MCF 10A (cell line): Measurements from ENCODE around the gene CEP120. TPM values are rescaled to one million over a fixed set of nuclear protein-coding genes. Genes with fewer than 3 reads are reported as not detected.
"Not testable (repeated sequence)": the region's sequence is repeated elsewhere in the genome, so short reads cannot be mapped to it uniquely, and the experiment has no call there.

Experiments used
- BruUV-seq: library from RNA; stranded (reverse); fragments of 400-500 nt; replicated peaks from 2 replicates; lab custom pipeline; 2021; lab: Mats Ljungman, UMichigan
- CTCF ChIA-PET: fragments of 300-600 bp; sonication (Branson Sonifier 250); formaldehyde crosslinking; extraction: SDS; loops from one replicate; lab custom pipeline; 2021; ENCODE audit warnings: antibody characterized with exemption, inconsistent platforms; lab: Yijun Ruan, JAX
- POLR2A ChIA-PET: fragments of 300-600, 350-650 bp; sonication (Branson Sonifier 250); formaldehyde crosslinking; extraction: SDS; loops from one replicate; lab custom pipeline; 2020; ENCODE audit warnings: antibody characterized with exemption, inconsistent platforms; lab: Yijun Ruan, JAX
- DNase-seq: peaks from one replicate; pipeline ENCODE4 v3.0.0-alpha.2; 2018; ENCODE audit not compliant: unreplicated experiment
- H3K27ac Mint-ChIP-seq: one replicate; pipeline ENCODE4 v1.8.0; 2022; ENCODE audit warnings: mild to moderate bottlenecking, low read depth, mixed read lengths; ENCODE audit not compliant: unreplicated experiment
- H3K27me3 Mint-ChIP-seq: one replicate; pipeline ENCODE4 v1.8.0; 2022; ENCODE audit warnings: mixed read lengths; ENCODE audit not compliant: insufficient read depth, unreplicated experiment
- H3K36me3 Mint-ChIP-seq: one replicate; pipeline ENCODE4 v1.8.0; 2022; ENCODE audit warnings: mild to moderate bottlenecking, moderate library complexity, mixed read lengths; ENCODE audit not compliant: insufficient read depth, unreplicated experiment
- H3K4me1 Mint-ChIP-seq: one replicate; pipeline ENCODE4 v1.8.0; 2022; ENCODE audit warnings: mixed read lengths; ENCODE audit not compliant: insufficient read depth, unreplicated experiment
- H3K4me3 Mint-ChIP-seq: one replicate; pipeline ENCODE4 v1.8.0; 2022; ENCODE audit warnings: mild to moderate bottlenecking, moderate library complexity, mixed read lengths; ENCODE audit not compliant: unreplicated experiment
- H3K9me3 Mint-ChIP-seq: one replicate; pipeline ENCODE4 v1.8.0; 2022; ENCODE audit warnings: mixed read lengths; ENCODE audit not compliant: unreplicated experiment
- intact Hi-C: fragments of 100-400 bp; cut with micrococcal nuclease; formaldehyde crosslinking; loops from 2 replicates; pipeline ENCODE4 v1.14.1; 2022
- total RNA-seq: library from RNA; stranded (reverse); gene quantifications from 2 replicates; pipeline ENCODE4 v1.2.3, GENCODE V29; 2022
- TF ChIP-seq, protein P1 (sequence below): fragments of 200-600 bp; IDR thresholded peaks from one replicate; pipeline ENCODE4 v1.8.0; 2022; ENCODE audit warnings: antibody characterized with exemption, mild to moderate bottlenecking; ENCODE audit not compliant: unreplicated experiment

Gene CEP120
- total RNA-seq, 1 experiment from 2014 or later = 54.5 TPM

- no peaks in the 10 kb centered on the region for H3K9me3 Mint-ChIP-seq
- intact Hi-C loops = no loop called here
- H3K4me1 Mint-ChIP-seq = peaks cover 8% of the 10 kb centered on the region
- POLR2A ChIA-PET = interaction anchor here (1.1 to 1.4 kb wide), 3 partner anchors 18 to 209 kb away, joined by 3 to 4 read pairs (median 3); partner anchors contain the start of gene CSNK1G3
- no peaks in the 10 kb centered on the region for H3K27me3 Mint-ChIP-seq
- CTCF ChIA-PET = interaction anchor here (0.6 to 1.7 kb wide), 6 partner anchors 15 to 210 kb away, joined by 3 to 5 read pairs (median 4); partner anchors contain the start of gene CEP120
- no peak overlapping the region for H3K27ac Mint-ChIP-seq
- TF ChIP-seq, protein P1, sequence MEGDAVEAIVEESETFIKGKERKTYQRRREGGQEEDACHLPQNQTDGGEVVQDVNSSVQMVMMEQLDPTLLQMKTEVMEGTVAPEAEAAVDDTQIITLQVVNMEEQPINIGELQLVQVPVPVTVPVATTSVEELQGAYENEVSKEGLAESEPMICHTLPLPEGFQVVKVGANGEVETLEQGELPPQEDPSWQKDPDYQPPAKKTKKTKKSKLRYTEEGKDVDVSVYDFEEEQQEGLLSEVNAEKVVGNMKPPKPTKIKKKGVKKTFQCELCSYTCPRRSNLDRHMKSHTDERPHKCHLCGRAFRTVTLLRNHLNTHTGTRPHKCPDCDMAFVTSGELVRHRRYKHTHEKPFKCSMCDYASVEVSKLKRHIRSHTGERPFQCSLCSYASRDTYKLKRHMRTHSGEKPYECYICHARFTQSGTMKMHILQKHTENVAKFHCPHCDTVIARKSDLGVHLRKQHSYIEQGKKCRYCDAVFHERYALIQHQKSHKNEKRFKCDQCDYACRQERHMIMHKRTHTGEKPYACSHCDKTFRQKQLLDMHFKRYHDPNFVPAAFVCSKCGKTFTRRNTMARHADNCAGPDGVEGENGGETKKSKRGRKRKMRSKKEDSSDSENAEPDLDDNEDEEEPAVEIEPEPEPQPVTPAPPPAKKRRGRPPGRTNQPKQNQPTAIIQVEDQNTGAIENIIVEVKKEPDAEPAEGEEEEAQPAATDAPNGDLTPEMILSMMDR = no peak
- peaks cover 76% of the 10 kb centered on the region for H3K36me3 Mint-ChIP-seq
- no TSS peak for BruUV-seq
- no peak for DNase-seq
- no peak overlapping the region for H3K4me3 Mint-ChIP-seq
Measured at GRCh38 chr5:123401320-123401719, 21.9 kb downstream of the CEP120 start.

DNA sequence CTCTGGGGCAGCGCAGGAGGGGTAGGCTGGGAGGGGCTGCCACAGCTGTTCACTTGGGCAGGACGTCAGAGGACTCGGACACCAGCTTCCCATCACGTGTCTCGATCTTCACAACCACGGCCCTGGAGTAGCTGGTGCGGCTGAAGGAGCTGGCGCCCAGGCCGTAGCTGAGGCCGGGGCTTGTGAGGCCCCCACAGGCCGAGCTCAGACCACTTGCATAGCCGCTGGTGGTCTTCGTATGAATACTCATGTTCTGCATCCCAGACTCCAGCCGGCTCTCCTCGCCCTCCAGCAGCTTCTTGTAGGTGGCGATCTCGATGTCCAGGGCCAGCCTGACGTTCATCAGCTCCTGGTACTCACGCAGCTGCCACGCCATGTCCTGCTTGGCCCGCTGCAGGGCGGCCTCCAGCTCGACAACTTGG lies 22.3 kb downstream of the CEP120 start:
- ChIA-PET POLR2A (interaction anchor here (1.1 to 1.4 kb wide), 3 partner anchors 19 to 210 kb away, joined by 3 to 4 read pairs (median 3); partner anchors contain the start of gene CSNK1G3), CTCF (interaction anchor here (0.6 to 1.7 kb wide), 5 partner anchors 15 to 210 kb away, joined by 3 to 5 read pairs (median 4); partner anchors contain the start of gene CEP120)
- intact Hi-C loops, H3K9me3 Mint-ChIP-seq, H3K27ac Mint-ChIP-seq, DNase-seq, BruUV-seq, H3K4me3 Mint-ChIP-seq, H3K4me1 Mint-ChIP-seq, H3K27me3 Mint-ChIP-seq: not testable (repeated sequence)
- H3K36me3 Mint-ChIP-seq = peaks cover 75% of the 10 kb centered on the region

- Mint-ChIP-seq H3K4me3 (no peak overlapping the region), H3K27ac (no peak overlapping the region), H3K9me3 (no peaks in the 10 kb centered on the region), H3K4me1 (no peaks in the 10 kb centered on the region), H3K27me3 (no peaks in the 10 kb centered on the region), H3K36me3 (peaks cover 70% of the 10 kb centered on the region)
- no TSS peak for BruUV-seq
- intact Hi-C loops = no loop called here
- ChIA-PET CTCF (interaction anchor here (0.6 to 0.9 kb wide), 6 partner anchors 25 to 212 kb away, joined by 3 to 5 read pairs (median 4); partner anchors contain the start of gene CEP120), POLR2A (interaction anchor here (0.6 to 0.8 kb wide), 2 partner anchors 14 to 25 kb away, joined by 3 to 4 read pairs; partner anchors contain the start of gene CEP120)
- TF ChIP-seq, protein P1 = no peak
- no peak for DNase-seq
Measured at GRCh38 chr5:123398058-123398733, 25.0 kb downstream of the CEP120 start.

DNA sequence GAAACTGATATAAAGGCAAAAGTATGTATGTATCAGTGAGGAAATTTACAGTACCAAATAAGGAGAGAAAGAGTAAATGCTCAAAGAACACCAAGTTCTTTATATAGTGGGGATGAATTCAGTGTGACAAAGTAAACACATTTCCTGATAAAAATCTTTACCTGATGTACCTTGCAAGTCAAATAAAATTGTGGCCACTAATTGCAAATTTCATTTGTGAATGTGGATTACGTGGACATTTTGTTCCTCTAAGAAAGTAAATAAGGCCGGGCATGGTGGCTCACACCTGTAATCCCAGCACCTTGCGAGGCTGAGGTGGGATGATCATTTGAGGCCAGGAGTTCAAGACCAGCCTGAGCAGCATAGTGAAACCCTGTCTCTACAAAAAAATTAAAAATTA lies 25.7 kb downstream of the CEP120 start:
- ChIA-PET POLR2A (no interaction called here), CTCF (interaction anchor here (0.7 kb wide), 2 partner anchors 26 to 103 kb away, joined by 3 to 5 read pairs; partner anchors contain the start of gene CEP120)
- Mint-ChIP-seq H3K4me1 (no peaks in the 10 kb centered on the region), H3K27ac (no peak overlapping the region), H3K9me3 (no peaks in the 10 kb centered on the region), H3K4me3 (no peak overlapping the region), H3K36me3 (peaks cover 75% of the 10 kb centered on the region), H3K27me3 (no peaks in the 10 kb centered on the region)
- BruUV-seq = no TSS peak
- TF ChIP-seq, protein P1 = no peak
- DNase-seq = no peak
- intact Hi-C loops = no loop called here
